Measurements from ENCODE around the gene ELK4. TPM values are rescaled to one million over a fixed set of nuclear protein-coding genes. Genes with fewer than 3 reads are reported as not detected.

ELK4 gene
- total RNA-seq, 2 donors from 2014 or later, result 30.5 to 37.6 TPM

GRCh38 chr1:205610901-205611466 is 20.8 kb downstream of the ELK4 start:
- Histone ChIP-seq H3K27me3 (no peaks in the 10 kb centered on the region), H3K4me3 (no peak overlapping the region), H3K9me3 (no peaks in the 10 kb centered on the region), H3K36me3 (peaks cover 5% of the 10 kb centered on the region), H3K27ac (no peak overlapping the region), H3K4me1 (no peaks in the 10 kb centered on the region), H3K9ac (ENCODE audit: low read depth in 2 of 2, low read length in 2 of 2) (no peak overlapping the region)
- DNase-seq, result no peak
- intact Hi-C loops (cut with DNase I), result no loop called here
- TF ChIP-seq CTCF (IDR thresholded peaks at IDR 0.05), result no peak

GRCh38 chr1:205610036-205610435 is 21.8 kb downstream of the ELK4 start:
- Histone ChIP-seq H3K36me3 (peaks cover 5% of the 10 kb centered on the region), H3K4me1 (no peaks in the 10 kb centered on the region), H3K9ac (ENCODE audit: low read depth in 2 of 2, low read length in 2 of 2) (no peak overlapping the region), H3K27ac (no peak overlapping the region), H3K27me3 (no peaks in the 10 kb centered on the region), H3K9me3 (no peaks in the 10 kb centered on the region), H3K4me3 (no peak overlapping the region)
- intact Hi-C loops (cut with DNase I), result no loop called here
- no peak for TF ChIP-seq CTCF (IDR thresholded peaks at IDR 0.05)
- DNase-seq, result no peak

- H3K4me3 ChIP-seq, result no peak overlapping the region
These were observed 26.8 kb downstream of the ELK4 start for GRCh38 chr1:205604825-205605505.

GRCh38 chr1:205604059-205604458 is 27.8 kb downstream of the ELK4 start:
- intact Hi-C loops (cut with DNase I), result no loop called here
- no peaks in the 10 kb centered on the region for H3K9me3 ChIP-seq
- H3K36me3 ChIP-seq, result no peaks in the 10 kb centered on the region
- DNase-seq, result no peak
- TF ChIP-seq CTCF (IDR thresholded peaks at IDR 0.05), result no peak
- H3K27me3 ChIP-seq, result no peaks in the 10 kb centered on the region
- H3K4me1 ChIP-seq, result no peaks in the 10 kb centered on the region
- no peak overlapping the region for H3K9ac ChIP-seq (ENCODE audit: low read depth in 2 of 2, low read length in 2 of 2)
- no peak overlapping the region for H3K27ac ChIP-seq
- no peak overlapping the region for H3K4me3 ChIP-seq

More at GRCh38 chr1:205604825-205605505, 26.8 kb downstream of the ELK4 start:
- Histone ChIP-seq H3K27ac (no peak overlapping the region), H3K9me3 (no peaks in the 10 kb centered on the region), H3K27me3 (no peaks in the 10 kb centered on the region), H3K9ac (ENCODE audit: low read depth in 2 of 2, low read length in 2 of 2) (no peak overlapping the region), H3K36me3 (no peaks in the 10 kb centered on the region), H3K4me1 (no peaks in the 10 kb centered on the region)
- TF ChIP-seq CTCF (IDR thresholded peaks at IDR 0.05), result no peak
- DNase-seq, result no peak
- intact Hi-C loops (cut with DNase I), result no loop called here

GRCh38 chr1:205601205-205601604 is 30.6 kb downstream of the ELK4 start:
- DNase-seq, result no peak
- Histone ChIP-seq H3K27ac (no peak overlapping the region), H3K27me3 (no peaks in the 10 kb centered on the region), H3K9me3 (no peaks in the 10 kb centered on the region), H3K9ac (ENCODE audit: low read depth in 2 of 2, low read length in 2 of 2) (no peak overlapping the region), H3K36me3 (no peaks in the 10 kb centered on the region), H3K4me3 (no peak overlapping the region), H3K4me1 (no peaks in the 10 kb centered on the region)
- intact Hi-C loops (cut with DNase I), result no loop called here
- no peak for TF ChIP-seq CTCF (IDR thresholded peaks at IDR 0.05)
